Germinal center (tissue), 1 donor: ENCODE measurements around the gene CNTFR.
"Not testable (repeated sequence)": the region's sequence is repeated elsewhere in the genome, so short reads cannot be mapped to it uniquely, and the experiment has no call there.

Source experiments
- DNase-seq: peaks from one replicate; pipeline ENCODE4 v3.0.0; 2012; ENCODE audit warnings: mixed read lengths, low spot score

CNTFR gene, protein sequence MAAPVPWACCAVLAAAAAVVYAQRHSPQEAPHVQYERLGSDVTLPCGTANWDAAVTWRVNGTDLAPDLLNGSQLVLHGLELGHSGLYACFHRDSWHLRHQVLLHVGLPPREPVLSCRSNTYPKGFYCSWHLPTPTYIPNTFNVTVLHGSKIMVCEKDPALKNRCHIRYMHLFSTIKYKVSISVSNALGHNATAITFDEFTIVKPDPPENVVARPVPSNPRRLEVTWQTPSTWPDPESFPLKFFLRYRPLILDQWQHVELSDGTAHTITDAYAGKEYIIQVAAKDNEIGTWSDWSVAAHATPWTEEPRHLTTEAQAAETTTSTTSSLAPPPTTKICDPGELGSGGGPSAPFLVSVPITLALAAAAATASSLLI

DNA sequence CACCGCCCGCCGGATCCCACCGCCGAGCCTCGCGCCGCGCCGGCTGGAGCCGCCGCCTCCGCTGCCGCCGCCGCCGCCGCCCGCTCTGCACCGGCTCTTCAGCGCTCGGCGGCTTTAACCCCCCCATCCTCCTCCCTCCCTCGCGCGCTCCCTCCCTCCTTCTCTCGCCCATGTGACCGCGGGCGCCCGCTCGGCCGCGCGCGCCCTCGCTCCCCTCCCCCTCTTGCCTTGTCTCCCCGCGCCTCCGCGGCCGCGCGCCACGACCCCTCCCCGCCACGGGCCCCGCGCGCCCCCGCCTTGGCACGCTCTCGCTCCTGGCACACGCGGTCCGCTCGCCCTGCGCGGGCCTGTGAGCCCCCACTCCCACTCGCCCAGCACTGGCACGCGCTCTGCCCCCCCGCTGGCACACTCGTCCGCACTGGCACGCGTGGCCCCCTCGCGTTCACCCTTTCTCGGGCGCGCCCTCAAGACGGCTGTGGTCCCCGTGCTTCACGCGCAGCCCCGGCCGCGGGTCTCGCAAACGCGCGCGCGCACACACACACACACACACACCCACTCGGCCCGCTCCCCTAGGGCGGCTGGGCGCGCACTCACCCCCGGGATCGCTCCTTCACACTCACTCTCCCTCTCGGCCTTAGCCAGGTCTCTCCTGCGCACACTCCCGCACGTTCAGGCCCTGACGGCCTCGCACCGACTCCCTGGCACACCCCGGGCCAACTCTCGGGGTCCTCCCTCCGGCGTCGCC lies at the start of gene CNTFR:
CNTFR (minus strand) TSS at position 89 of the 745 bp plus-strand sequence. CDS start 20,743 bp downstream, outside the sequence.
- peak; percentile 36 for DNase-seq

DNA sequence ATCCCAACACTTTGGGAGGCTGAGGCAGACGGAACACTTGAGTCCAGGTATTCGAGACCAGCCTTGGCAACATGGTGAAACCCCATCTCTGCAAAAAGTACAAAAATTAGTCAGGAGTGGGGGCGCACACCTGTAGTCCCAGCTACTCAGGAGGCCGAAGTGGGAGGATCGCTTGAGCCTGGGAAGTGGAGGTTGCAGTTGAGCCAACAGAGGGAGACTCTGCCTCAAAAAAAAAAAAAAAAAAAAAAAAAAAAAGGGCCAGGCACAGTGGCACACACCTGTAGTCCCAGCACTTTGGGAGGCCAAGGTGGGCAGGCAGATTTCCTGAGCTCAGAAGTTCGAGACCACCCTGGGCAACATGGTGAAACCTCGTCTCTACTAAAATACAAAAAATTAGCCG lies 49.8 kb upstream of the CNTFR start:
- DNase-seq, result not testable (repeated sequence)

DNA sequence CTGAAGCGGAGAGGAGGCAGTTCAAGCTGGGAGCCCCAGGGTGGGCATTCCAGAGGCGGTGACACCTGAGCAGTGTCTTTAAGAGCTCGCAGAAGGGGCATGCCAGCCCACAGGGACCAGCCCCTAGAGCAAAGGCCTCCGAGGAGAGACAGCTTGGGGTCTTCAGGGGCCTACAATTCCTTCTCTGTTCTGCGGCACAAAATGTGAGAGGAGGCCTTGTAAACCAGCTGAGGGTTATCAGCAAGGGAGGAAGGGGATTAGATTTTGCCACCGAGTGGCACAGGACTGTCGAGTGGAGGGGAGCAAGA lies 48.6 kb upstream of the CNTFR start:
- DNase-seq, result no peak

DNA sequence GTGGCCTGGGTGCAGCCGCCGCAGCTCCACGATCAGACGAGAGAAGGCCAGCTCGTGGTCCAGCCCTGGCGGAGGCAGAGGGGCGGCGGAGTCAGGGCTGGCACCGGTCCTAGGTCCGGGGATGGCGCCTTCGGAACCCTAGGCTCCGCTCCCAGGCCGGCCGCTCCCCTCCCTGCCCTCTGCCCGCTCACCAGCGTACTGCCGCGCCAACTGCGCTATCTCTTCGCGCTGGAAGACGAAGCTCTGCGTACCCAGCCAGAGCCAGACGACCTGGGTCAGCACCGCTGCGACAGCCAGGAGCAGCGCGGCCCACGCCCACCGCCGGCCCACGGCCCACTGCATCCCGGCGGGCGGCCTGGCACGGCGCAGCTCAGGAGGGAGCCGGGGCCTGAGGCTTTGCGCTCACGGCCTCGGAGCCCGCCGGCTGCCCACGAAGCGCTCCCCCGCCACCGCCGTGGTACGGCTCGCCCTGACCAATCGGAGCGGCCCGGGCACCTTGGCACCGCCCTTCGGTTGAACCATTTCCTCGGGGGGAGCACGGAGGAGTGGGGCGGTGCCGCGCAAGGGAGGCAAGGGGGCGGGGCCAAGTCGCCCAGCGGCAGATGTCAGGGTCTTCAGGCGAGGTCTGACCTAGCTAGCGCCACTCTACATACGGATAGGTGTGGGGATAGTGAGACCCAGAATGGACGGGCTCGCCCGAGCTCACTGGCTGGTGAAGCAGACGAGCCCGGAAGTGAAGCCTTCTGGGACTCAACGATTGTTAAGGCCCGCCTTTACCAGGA lies 48.0 kb upstream of the CNTFR start, which contains the start of gene SIGMAR1:
SIGMAR1 (minus strand) TSS at position 432 of the 782 bp plus-strand sequence; CDS start at position 342, 90 bp downstream.
- DNase-seq, result peak; percentile 95

DNA sequence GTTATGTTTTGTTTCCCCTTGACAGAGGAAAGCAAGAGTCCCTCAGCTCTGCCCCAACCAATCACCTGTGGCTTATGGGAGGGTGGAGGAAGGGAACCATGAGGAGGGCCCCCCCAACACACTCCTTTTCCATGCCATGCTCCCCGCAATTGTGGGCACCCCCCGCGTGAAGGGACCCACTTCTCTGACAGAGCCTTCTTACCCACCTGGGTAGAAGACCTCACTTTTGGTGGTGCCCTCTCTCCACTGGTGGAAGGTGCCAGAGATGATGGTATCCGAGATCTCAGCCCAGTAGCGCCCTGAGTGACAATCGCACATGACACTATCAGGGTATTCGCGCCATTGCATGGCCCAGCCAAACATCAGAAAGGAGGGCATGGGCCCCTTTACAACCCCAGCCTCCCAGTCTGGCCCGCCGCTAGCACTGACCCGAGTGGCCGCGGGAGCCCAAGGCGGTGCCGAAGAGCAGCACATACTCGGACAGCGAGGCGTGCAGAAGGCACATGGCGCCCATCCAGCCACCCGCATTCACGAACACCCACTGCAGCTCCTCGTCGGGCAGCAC lies 47.3 kb upstream of the CNTFR start:
- DNase-seq, result no peak

DNA sequence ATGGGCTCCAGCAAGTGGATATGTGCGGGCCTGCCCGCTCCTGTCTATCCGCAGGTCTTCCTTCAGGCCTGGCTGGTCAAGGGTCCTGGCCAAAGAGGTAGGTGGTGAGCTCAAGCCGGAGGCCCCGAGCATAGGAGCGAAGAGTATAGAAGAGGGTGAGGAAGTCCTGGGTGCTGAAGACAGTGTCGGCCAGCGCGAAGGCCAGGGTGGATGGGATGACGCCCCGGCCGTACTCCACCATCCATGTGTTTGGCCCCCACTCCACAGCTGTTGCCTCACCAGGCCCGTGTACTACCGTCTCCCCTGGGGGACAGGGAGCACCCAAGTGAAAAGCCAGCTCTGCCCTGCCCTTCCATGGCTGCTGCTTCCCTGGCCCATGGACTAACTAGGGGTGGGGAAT lies 46.0 kb upstream of the CNTFR start:
- no peak for DNase-seq

DNA sequence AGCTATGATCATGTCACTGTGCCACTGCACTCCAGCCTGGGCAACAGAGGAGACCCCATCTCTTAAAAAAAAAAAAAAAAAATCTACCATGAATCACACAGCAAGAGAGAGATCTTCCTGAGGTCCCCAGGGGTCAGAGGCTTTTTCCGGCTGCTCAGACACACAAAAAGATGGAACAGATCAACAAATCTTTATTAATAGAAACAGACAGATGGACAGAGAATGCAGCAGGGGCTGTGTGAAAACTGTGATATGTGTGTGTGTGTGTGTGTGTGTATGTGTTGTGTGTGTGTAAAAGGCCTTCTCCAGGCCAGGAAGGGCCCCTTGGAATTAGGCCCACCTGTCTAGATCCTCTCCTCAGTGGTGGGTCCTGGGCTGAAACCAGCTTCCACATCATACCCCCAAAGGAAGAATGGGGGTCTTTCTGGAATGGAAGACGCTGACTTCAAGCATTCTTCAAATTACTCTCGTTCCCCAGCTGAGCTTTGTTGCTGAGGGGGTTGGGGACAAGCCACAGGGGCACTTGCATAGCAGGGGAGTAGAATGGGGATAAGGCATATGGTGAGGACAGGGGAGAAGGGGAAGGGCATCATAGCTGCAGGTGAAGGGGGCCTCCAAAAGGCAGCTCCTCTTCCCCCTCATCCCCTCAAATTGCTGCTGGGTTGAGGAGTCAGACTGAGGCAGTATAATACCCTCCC lies 45.2 kb upstream of the CNTFR start:
- no peak for DNase-seq

DNA sequence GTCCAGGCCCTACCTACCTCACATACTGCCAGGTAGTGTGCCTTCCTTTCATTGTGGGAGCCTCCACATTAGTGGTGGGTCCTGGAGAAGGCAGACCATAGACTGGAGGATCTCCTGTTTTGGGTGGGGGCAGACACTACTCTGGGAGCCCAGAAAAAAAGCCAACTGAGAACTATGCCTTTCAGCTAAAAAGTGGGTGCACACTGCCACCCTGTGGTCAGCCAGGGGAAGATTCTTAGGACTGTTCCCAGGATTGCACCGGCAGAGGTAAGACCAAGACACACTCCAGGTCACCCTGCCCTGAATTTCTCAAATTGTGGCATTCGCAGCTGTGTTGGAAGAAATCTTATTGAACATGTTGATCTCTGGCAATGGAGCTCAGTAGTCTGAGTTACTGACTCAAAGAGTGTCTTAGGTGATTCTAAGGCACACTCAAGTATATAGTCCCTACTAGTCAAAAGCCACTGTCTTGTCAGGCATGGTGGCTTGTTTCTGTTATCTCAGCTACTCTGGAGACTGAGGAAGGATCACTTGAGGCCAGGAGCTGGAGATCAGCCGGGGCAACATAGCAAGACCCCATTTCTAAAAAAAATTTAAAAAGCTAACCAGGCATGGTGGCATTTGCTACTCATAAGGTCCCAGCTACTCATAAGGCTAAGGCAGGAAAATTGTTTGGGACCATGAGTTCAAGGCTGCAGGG lies 44.5 kb upstream of the CNTFR start:
- peak; percentile 76 for DNase-seq

DNA sequence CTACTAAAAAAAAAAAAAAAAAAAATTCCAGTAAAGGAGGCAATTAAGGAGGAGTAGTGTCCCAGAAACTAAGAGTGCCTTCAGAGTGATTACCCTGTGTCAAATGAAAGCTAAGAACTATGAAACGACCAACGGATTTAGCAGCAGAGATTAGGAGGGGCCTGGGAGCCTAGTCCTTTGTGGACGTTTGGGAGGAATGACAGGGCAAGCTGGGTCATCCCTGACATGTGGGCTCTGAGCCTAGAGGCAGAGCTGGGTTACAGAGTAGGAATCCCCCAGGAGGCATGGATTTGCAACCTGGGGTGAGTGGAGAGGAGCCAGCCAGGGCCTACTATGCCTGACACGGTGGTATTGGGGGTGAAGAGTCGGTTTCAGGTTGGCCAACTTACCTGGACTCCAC lies 43.6 kb upstream of the CNTFR start:
- DNase-seq, result no peak

DNA sequence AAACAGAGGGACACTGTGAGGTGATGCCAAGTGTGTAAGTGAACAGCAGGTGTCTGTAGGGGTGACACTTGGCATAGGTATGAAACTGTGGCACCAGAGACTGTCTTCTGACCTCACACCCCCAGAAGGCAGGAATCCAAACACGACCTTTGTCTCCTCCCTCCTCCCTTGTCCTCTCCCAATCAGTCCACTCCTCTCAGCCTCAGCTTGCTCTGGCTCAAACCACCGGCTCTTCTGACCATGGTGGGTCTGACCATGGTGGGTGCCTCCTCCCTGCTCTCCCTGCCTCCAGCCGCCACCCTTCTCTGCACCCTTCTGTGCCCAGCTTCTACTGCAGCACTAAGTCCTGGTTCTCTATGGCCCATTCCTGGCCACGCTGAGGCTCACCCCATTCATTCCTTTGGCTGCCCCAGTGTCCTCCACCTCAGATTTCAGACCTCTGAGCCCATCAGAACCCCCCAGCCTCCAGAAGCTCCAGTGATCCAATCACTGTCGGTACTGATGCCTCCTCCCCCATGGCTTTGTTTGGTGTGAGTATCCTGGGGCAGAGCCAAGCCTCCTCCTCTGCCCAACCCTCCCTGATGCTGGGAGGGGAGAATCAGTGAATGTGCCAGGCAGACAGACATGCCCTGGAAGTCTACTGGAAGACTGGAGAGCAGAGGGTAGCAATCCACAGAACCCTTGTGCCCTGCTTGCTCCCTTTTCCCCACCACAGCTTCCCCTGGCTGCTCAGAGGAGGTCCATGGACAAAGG lies 41.1 kb upstream of the CNTFR start:
- DNase-seq, result no peak

DNA sequence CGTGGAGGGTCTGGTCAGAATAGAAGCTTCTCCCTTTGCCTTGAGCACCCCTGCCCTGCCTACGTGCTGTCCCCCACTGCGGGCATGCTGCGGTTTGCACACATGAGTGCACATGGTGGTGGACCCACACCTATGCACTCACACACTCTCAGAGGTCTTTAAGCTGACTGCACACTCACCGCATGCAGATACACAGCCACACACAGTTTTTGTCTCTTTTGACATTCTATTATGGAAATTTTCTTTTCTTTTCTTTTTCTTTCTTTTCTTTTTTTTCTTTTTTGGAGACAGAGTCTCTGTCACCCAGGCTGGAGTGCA lies 39.9 kb upstream of the CNTFR start:
- DNase-seq, result no peak

DNA sequence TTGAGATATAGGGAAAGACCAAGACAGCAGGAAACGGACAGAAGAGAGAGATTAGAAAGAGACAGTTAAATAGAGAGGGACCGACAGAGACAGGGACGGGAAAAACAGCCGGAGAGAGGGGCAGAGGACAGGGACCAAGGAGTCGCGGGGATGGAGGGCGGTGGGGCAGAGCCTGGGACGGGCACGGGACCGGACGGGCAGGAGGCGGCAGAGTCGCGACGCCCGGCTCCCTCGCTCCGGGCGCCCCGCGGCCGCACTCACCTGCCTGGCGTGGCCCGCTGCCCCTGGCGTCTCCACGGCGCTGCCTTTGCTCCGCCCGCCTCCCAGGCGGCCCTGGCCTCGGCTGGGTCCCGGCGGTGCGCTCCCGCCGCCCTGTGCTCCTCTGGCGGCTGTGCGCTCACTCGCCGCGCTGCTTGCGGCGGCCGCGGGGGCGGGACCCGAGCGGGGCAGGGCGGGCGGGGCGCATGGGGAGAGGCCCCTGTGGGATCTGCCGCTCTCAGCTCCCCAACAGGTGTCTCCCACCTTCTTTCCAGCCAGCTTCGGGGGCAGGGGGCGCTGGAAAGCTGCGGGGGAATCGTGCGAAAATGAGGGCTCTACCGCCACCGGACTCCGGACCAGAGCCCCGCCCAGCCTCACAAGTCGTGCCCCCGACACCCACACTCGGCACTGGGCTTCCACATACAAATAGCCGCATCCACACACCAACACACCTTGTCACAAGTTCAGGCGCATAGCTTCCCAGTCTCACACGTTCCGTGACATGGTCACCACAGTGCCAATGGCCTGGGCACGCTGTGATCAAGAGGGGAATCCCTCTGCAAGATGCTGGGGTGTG lies 39.3 kb upstream of the CNTFR start, which contains the start of gene ARID3C:
ARID3C (minus strand) TSS at position 411 of the 835 bp plus-strand sequence. CDS start 1,052 bp downstream, outside the sequence.
- peak; percentile 62 for DNase-seq

DNA sequence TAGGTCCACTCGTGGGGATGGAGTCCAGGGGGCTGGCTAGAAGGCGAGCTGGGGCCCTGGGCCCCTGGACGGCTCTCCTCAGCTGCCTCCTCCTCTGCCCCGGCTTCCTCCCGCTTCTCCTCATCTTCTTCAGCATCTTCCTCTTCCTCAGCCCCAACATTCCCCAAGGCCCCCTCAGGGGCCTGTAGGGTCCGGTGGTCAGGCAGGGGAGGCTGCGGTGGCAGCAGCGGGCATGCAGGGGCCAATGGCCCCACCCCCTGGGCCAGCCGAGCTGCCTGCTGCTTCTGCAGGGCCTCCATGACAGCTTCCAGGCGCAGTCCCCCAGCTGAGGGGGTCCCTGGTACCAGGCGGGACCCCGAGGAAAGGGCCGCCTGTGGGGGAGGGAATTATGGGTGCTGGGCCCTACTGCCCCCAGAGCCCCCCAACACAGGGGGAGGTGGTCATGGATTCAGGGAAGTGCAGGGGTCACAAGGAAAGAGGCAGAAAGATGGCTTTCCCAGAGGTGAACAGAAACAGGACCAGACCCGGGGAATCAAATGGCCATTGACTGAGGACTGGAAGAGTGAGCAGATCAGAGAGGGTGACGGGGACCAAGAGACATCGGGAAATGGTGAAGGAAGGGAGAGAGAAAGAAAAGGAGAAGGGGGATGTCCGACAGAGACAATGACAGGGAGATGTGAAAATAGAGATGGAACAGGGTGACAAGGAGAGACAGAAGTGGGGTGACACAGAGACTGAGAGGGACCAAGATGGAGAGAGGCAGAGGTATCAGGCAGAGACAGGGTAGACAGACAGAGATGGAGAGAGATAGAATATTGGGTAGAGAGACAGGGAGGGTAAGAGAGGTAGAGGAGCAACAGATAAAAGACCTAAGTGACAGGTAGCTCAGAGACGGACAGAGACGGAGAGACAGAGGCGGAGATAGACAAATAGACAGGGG lies 38.5 kb upstream of the CNTFR start:
- DNase-seq, result no peak

DNA sequence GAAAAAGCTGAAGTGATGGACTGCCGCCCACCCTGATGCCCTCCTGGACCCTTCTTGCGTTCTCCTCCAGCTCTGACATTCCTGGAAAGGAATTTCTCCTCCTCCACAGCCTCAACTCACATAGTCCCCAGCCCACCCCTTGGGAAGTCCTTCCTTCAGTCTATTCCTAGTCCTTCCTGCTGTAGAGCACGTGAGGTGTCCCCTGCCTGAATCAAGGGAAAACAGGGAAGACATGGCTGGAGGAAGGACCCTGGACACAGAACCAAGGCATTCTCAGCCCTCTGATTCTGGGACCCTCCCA lies 35.6 kb upstream of the CNTFR start:
- no peak for DNase-seq

DNA sequence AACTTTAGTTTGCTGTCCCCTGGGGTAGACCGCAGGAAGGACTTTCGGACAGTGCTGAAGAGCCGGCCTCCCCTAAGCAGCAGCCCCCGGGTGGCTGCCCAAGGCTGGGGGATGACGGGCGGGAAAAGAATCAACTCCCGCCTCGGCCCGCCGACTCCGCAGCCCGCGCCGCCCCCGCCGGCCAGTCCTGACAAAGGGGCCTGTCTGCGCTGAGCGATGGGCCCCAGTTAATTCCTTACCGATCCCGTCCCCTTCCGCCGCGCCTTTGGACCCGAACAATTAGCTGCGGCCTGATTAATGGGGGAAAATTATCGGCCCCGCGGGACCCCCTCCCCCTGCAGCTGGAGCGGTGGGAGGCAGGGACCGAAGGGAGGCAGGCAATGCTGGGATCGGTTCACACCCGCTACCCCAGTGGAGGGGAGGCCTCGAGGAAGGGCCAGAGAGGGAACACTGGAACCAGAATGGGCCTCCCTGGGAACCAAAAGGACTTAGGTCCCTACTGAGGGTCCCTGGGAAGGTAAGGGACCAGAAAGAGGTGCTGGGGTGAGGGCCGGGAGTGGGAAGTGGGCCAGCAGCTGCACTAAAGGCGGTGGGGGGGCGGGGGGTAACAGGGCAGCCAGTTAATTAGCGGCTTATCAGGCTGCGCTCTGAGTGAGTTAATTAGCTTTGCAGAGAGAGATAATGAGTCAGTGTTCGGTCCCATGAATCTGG lies 35.1 kb upstream of the CNTFR start:
- no peak for DNase-seq

DNA sequence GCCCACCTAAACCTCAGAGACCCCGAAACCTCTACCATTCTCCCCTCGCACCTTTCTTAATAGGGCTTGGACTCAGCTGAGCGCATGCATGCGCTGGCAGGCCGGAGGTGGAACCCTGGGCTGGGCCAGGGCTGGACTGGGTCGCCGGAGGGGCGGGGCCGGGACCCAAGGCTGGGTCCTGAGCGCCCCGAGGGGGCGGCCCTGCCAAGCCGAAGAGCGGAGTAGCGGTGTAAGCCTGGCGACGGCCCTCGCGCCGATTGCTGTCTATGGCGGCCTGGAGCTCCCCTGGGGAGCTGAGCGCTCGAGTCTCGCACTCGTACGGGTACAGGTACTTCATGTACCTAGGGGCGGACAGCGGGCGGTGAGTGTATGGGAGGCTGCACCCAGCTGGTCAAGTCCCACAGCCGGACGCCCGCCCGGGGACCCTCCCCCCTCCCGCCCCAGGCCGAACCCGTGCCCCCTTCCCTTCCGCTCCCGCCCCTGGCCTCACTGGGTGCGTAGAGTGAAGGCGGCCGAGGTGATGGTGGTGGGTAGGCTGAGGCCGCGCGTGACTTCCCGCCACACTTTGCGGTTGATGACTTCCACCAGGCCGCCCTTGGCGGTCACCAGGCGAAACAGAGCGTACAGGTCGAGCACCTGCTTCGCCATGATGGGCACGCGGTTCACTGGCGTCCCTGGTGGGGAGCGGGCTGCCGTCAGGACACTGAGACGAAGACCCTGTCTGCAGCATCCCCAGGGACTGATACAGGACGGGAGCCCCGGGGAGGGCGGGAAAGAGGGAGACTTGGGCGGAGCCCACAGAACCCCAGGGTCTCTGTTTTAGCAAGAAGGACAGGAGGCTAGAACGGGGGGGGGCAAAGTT lies 34.1 kb upstream of the CNTFR start:
- DNase-seq, result no peak
